ENCODE measurements around the gene PLAC9.
"Not testable (repeated sequence)": the region's sequence is repeated elsewhere in the genome, so short reads cannot be mapped to it uniquely, and the experiment has no call there.

PLAC9 gene

GRCh38 chr10:80132299-80133139, at the start of gene PLAC9:
Gene PLAC9 (plus strand): TSS chr10:80132730. CDS start chr10:80132763, 33 bp downstream.
- no peak for DNase-seq
- H3K36me3 ChIP-seq (replicated peaks) = no peaks in the 10 kb centered on the region
- no peak within 1 kb of the TSS for H3K27ac ChIP-seq
- in situ Hi-C loops (cut with HindIII; ENCODE audit: low pct_ligation_motif_present, low sequenced_read_pairs) = no loop called here
- no peaks in the 10 kb centered on the region for H3K27me3 ChIP-seq (replicated peaks)
- H3K4me3 ChIP-seq (ENCODE audit: low read depth, low read length) = peak within 1 kb of the TSS; percentile 58
- TF ChIP-seq CTCF (IDR thresholded peaks at IDR 0.05; ENCODE audit: low read depth, low read length, missing control alignments) = no peak

- Histone ChIP-seq H3K27me3 (replicated peaks) (no peaks in the 10 kb centered on the region), H3K36me3 (replicated peaks) (no peaks in the 10 kb centered on the region), H3K27ac (no peak overlapping the region), H3K4me3 (ENCODE audit: low read depth, low read length) (no peak overlapping the region)
- in situ Hi-C loops (cut with HindIII; ENCODE audit: low pct_ligation_motif_present, low sequenced_read_pairs) = no loop called here
- no peak for TF ChIP-seq CTCF (IDR thresholded peaks at IDR 0.05; ENCODE audit: low read depth, low read length, missing control alignments)
- no peak for DNase-seq
Measured at GRCh38 chr10:80090121-80090520, 42.4 kb upstream of the PLAC9 start.

- Histone ChIP-seq H3K27ac (no peak overlapping the region), H3K27me3 (replicated peaks) (no peaks in the 10 kb centered on the region), H3K4me3 (ENCODE audit: low read depth, low read length) (no peak overlapping the region), H3K36me3 (replicated peaks) (no peaks in the 10 kb centered on the region)
- no peak for TF ChIP-seq CTCF (IDR thresholded peaks at IDR 0.05; ENCODE audit: low read depth, low read length, missing control alignments)
- in situ Hi-C loops (cut with HindIII; ENCODE audit: low pct_ligation_motif_present, low sequenced_read_pairs) = no loop called here
- DNase-seq = no peak
Measured at GRCh38 chr10:80094231-80094630, 38.3 kb upstream of the PLAC9 start.

GRCh38 chr10:80098272-80098671, 34.3 kb upstream of the PLAC9 start:
- H3K4me3 ChIP-seq (ENCODE audit: low read depth, low read length); H3K27me3 ChIP-seq (replicated peaks); in situ Hi-C loops (cut with HindIII; ENCODE audit: low pct_ligation_motif_present, low sequenced_read_pairs): not testable (repeated sequence)

GRCh38 chr10:80099295-80099694, 33.2 kb upstream of the PLAC9 start:
- in situ Hi-C loops (cut with HindIII; ENCODE audit: low pct_ligation_motif_present, low sequenced_read_pairs); H3K4me3 ChIP-seq (ENCODE audit: low read depth, low read length); H3K27ac ChIP-seq; H3K27me3 ChIP-seq (replicated peaks); H3K36me3 ChIP-seq (replicated peaks); DNase-seq: not testable (repeated sequence)

More at GRCh38 chr10:80098272-80098671, 34.3 kb upstream of the PLAC9 start:
- DNase-seq; H3K36me3 ChIP-seq (replicated peaks); H3K27ac ChIP-seq: not testable (repeated sequence)

GRCh38 chr10:80100116-80100515, 32.4 kb upstream of the PLAC9 start:
- Histone ChIP-seq H3K36me3 (replicated peaks) (no peaks in the 10 kb centered on the region), H3K27ac (no peak overlapping the region), H3K4me3 (ENCODE audit: low read depth, low read length) (no peak overlapping the region), H3K27me3 (replicated peaks) (no peaks in the 10 kb centered on the region)
- TF ChIP-seq CTCF (IDR thresholded peaks at IDR 0.05; ENCODE audit: low read depth, low read length, missing control alignments) = no peak
- no peak for DNase-seq
- in situ Hi-C loops (cut with HindIII; ENCODE audit: low pct_ligation_motif_present, low sequenced_read_pairs) = no loop called here

Data from brain microvascular endothelial cell (primary cell).